NCI-H146 treated with DMSO at 0.1 percent for 48 hours (cell line): ENCODE measurements around the gene GOLGA6C.
A peak's percentile ranks its signal among the peaks of the same experiment; 100 is the strongest.
"Not testable (repeated sequence)": the region's sequence is repeated elsewhere in the genome, so short reads cannot be mapped to it uniquely, and the experiment has no call there.

Experiments used
- DNase-seq: peaks from one replicate; lab custom pipeline; 2025; ENCODE audit not compliant: unreplicated experiment; lab: John Stamatoyannopoulos, UW

The GOLGA6C gene

GRCh38 chr15:75227663-75228280 is 30.4 kb upstream of the GOLGA6C start:
- no peak for DNase-seq

GRCh38 chr15:75228787-75229186 is 29.3 kb upstream of the GOLGA6C start:
- DNase-seq, result no peak

GRCh38 chr15:75229191-75230015 is 28.7 kb upstream of the GOLGA6C start:
- no peak for DNase-seq

- DNase-seq, result no peak
These were observed 28.2 kb upstream of the GOLGA6C start for GRCh38 chr15:75230016-75230343.

- DNase-seq, result no peak
These were observed 27.4 kb upstream of the GOLGA6C start for GRCh38 chr15:75230551-75231371.

- DNase-seq, result no peak
These were observed 26.3 kb upstream of the GOLGA6C start for GRCh38 chr15:75231836-75232235.

- DNase-seq, result no peak
These were observed 25.8 kb upstream of the GOLGA6C start for GRCh38 chr15:75232252-75232813.

- no peak for DNase-seq
These were observed 25.2 kb upstream of the GOLGA6C start for GRCh38 chr15:75232826-75233503.

GRCh38 chr15:75233504-75234190 is 24.5 kb upstream of the GOLGA6C start:
- DNase-seq, result no peak

GRCh38 chr15:75234191-75234810 is 23.8 kb upstream of the GOLGA6C start:
- no peak for DNase-seq

- no peak for DNase-seq
These were observed 23.0 kb upstream of the GOLGA6C start for GRCh38 chr15:75235051-75235673.

- no peak for DNase-seq
These were observed 22.1 kb upstream of the GOLGA6C start for GRCh38 chr15:75235760-75236729.

GRCh38 chr15:75237316-75237982 is 20.7 kb upstream of the GOLGA6C start:
- no peak for DNase-seq

GRCh38 chr15:75238150-75238549 is 20.0 kb upstream of the GOLGA6C start:
- no peak for DNase-seq

GRCh38 chr15:75245741-75246140 is 12.4 kb upstream of the GOLGA6C start:
- DNase-seq, result not testable (repeated sequence)

GRCh38 chr15:75248991-75249390 is 9.1 kb upstream of the GOLGA6C start:
- DNase-seq, result peak; percentile 45

GRCh38 chr15:75249726-75250125 is 8.4 kb upstream of the GOLGA6C start:
- no peak for DNase-seq

- not testable (repeated sequence) for DNase-seq
These were observed 6.8 kb upstream of the GOLGA6C start for GRCh38 chr15:75251343-75251742.
